PFSK-1 (cell line): ENCODE data around the gene GTPBP8.

Experiments used
- FOXP2 ChIP-seq: optimal IDR thresholded peaks from 2 replicates; pipeline ENCODE3; 2011; ENCODE audit warnings: borderline replicate concordance, control low read depth, inconsistent platforms; ENCODE audit not compliant: insufficient read depth; ENCODE audit errors: extremely low read length, extremely low read depth
- POLR2AphosphoS5 ChIP-seq: IDR thresholded peaks from 2 replicates; pipeline ENCODE4 v1.6.1; 2012; ENCODE audit warnings: low read depth, mild to moderate bottlenecking, control low read depth, low read length, moderate library complexity
- SIN3A ChIP-seq: IDR thresholded peaks from 2 replicates; pipeline ENCODE4 v1.6.1; 2012; ENCODE audit warnings: mild to moderate bottlenecking, low read length, moderate library complexity, borderline replicate concordance; ENCODE audit not compliant: insufficient read depth
- TAF1 ChIP-seq: IDR thresholded peaks from 2 replicates; pipeline ENCODE4 v1.6.1; 2012; ENCODE audit warnings: low read length, control low read depth, borderline replicate concordance; ENCODE audit not compliant: insufficient read depth
- TF ChIP-seq, protein P1 (sequence below), 2 experiments: IDR thresholded peaks; 2 replicates each; pipeline versions ENCODE4 v1.6.1 to v1.8.0; 2011 to 2012; ENCODE audit warnings: low read depth in 2 of 2, low read length in 2 of 2, control low read depth in 1 of 2, inconsistent platforms in 1 of 2, mild to moderate bottlenecking in 1 of 2, moderate library complexity in 1 of 2; ENCODE audit not compliant: insufficient read depth in 1 of 2

GTPBP8 gene

DNA sequence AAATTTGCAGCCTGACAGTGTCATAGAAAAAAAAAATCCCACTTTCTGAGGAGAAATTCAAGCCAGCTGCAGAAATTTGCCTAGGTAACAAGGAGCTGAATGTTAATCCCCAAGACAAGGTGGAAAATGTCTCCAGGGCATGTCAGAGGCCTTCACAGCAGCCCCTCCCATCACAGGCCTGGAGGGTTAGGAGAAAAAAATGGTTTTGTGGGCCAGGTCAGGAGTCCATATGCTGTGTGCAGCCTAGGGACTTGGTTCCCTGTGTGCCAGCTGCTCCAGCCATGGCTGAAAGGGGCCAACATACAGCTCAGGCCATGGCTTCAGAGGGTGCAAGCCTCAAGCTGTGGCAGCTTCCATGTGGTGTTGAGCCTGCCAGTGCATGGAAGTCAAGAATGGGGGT, 27.1 kb upstream of the GTPBP8 start:
- no peak for TF ChIP-seq TAF1
- no peak for TF ChIP-seq POLR2AphosphoS5
- TF ChIP-seq SIN3A = no peak
- TF ChIP-seq, protein P1, sequence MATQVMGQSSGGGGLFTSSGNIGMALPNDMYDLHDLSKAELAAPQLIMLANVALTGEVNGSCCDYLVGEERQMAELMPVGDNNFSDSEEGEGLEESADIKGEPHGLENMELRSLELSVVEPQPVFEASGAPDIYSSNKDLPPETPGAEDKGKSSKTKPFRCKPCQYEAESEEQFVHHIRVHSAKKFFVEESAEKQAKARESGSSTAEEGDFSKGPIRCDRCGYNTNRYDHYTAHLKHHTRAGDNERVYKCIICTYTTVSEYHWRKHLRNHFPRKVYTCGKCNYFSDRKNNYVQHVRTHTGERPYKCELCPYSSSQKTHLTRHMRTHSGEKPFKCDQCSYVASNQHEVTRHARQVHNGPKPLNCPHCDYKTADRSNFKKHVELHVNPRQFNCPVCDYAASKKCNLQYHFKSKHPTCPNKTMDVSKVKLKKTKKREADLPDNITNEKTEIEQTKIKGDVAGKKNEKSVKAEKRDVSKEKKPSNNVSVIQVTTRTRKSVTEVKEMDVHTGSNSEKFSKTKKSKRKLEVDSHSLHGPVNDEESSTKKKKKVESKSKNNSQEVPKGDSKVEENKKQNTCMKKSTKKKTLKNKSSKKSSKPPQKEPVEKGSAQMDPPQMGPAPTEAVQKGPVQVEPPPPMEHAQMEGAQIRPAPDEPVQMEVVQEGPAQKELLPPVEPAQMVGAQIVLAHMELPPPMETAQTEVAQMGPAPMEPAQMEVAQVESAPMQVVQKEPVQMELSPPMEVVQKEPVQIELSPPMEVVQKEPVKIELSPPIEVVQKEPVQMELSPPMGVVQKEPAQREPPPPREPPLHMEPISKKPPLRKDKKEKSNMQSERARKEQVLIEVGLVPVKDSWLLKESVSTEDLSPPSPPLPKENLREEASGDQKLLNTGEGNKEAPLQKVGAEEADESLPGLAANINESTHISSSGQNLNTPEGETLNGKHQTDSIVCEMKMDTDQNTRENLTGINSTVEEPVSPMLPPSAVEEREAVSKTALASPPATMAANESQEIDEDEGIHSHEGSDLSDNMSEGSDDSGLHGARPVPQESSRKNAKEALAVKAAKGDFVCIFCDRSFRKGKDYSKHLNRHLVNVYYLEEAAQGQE (IDR thresholded peaks at IDR 0.05; ENCODE audit: insufficient read depth in 1 of 2, low read depth in 2 of 2, low read length in 2 of 2) = no peak
- TF ChIP-seq FOXP2 = no peak

DNA sequence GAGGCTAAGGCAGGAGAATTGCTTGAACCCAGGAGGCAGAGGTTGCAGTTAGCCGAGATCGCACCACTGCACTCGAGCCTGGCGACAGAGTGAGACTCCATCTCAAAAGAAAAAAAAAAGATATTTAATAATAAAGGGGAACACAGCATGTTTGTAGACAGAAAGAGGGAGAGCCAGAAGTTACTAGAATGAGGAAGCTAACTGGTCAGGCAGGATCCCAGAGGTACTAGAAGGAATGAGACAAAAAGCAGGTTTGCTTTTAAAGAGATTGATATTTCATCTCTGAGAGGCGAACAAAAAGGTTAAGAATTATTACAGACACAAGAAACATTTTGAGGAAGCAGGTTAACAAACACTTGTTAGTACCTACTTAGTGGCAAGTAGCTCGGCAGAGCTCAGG, 25.1 kb upstream of the GTPBP8 start:
- TF ChIP-seq FOXP2 (no peak), SIN3A (no peak), POLR2AphosphoS5 (no peak), TAF1 (no peak)
- TF ChIP-seq, protein P1 (IDR thresholded peaks at IDR 0.05; ENCODE audit: insufficient read depth in 1 of 2, low read depth in 2 of 2, low read length in 2 of 2) = no peak

DNA sequence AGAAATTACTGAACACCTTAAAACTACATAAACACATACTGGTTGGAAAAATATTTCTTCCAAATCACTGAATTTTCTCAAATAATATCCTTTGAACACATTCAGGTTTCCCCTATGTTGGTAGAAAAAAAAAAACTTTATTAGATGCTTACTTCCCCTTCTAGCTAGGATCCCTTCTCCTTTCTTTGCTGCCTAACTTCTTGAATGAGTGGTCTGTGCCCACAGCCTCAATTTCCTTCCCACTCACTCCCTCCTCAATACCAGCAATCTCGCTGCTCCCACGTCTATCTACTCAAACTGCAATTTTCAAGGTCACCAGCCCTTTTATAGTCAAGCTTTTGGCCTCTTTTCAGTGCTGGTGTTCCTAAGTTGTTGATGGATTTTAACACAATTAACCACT, 24.2 kb upstream of the GTPBP8 start:
- TF ChIP-seq POLR2AphosphoS5 = no peak
- TF ChIP-seq, protein P1 (IDR thresholded peaks at IDR 0.05; ENCODE audit: insufficient read depth in 1 of 2, low read depth in 2 of 2, low read length in 2 of 2) = no peak
- no peak for TF ChIP-seq FOXP2
- TF ChIP-seq TAF1 = no peak
- no peak for TF ChIP-seq SIN3A

DNA sequence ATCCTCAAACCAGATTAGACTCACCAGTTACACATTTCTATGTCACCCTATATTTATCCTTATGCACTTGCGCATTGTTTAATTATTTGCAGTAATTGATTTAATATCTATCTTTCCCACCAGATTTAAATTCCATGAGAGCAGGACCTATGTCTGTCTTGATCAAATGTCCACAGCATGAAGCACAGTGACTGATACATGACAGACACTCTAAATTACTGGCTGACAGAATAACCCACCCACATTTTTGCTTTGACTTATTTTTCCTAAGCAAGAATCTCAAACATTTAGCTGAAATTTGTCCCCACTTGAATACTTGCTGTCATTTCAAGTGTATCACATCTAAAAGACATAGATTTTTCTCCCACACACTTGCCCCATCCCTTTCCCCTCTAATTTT, 23.4 kb upstream of the GTPBP8 start:
- TF ChIP-seq POLR2AphosphoS5 (no peak), TAF1 (no peak), FOXP2 (no peak), SIN3A (no peak)
- TF ChIP-seq, protein P1 (IDR thresholded peaks at IDR 0.05; ENCODE audit: insufficient read depth in 1 of 2, low read depth in 2 of 2, low read length in 2 of 2) = no peak

DNA sequence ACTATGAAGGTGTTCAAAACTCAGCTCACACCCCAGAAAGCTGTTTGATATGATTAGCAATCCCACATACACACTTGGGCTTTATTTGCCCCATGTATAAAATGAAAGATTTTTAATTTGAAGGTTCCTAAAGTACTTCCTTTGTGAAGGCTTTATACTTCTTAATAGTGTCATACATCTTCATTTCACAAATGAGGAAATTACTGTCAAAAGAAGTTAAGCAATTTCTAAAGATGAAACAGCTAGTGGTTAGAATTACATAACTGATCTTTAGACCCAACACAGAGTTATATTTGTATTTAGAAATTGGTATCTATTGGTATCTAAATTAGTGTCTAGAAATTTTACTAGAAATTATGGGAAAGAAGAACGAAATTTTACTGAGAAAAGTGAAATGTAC, 23.0 kb upstream of the GTPBP8 start:
- TF ChIP-seq SIN3A (no peak), FOXP2 (no peak), TAF1 (no peak), POLR2AphosphoS5 (no peak)
- TF ChIP-seq, protein P1 (IDR thresholded peaks at IDR 0.05; ENCODE audit: insufficient read depth in 1 of 2, low read depth in 2 of 2, low read length in 2 of 2) = no peak
